ENCODE results near the gene SLC32A1.

SLC32A1 gene

DNA sequence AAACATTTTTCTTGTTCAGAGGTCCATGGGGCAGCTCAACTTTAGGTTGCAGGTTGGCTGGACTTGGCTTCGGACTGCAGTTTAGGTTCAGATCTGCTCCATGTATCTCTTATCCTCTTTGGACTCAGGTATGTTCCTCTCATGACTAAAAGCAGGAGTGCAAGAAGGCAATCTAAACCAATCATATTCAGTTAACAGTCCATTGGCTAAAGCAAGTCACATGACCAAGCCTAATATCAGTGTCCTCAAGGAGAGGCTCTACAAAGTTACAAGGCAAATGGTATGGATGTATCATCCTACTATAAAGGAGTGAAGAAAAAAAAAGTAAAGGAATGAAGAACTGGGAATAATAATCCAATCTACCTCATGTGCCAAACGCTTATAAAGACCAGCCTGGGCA lies 21.5 kb downstream of the SLC32A1 start:
- no peak for ATAC-seq
- TF ChIP-seq, protein P1, sequence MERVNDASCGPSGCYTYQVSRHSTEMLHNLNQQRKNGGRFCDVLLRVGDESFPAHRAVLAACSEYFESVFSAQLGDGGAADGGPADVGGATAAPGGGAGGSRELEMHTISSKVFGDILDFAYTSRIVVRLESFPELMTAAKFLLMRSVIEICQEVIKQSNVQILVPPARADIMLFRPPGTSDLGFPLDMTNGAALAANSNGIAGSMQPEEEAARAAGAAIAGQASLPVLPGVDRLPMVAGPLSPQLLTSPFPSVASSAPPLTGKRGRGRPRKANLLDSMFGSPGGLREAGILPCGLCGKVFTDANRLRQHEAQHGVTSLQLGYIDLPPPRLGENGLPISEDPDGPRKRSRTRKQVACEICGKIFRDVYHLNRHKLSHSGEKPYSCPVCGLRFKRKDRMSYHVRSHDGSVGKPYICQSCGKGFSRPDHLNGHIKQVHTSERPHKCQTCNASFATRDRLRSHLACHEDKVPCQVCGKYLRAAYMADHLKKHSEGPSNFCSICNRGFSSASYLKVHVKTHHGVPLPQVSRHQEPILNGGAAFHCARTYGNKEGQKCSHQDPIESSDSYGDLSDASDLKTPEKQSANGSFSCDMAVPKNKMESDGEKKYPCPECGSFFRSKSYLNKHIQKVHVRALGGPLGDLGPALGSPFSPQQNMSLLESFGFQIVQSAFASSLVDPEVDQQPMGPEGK (CRISPR knock-in tag; IDR thresholded peaks at IDR 0.05; ENCODE audit: borderline replicate concordance) = no peak
- TF ChIP-seq GLIS3 (CRISPR knock-in tag; IDR thresholded peaks at IDR 0.05) (no peak), TOX (CRISPR knock-in tag; IDR thresholded peaks at IDR 0.05; ENCODE audit: borderline replicate concordance) (no peak), SNAI2 (CRISPR knock-in tag; IDR thresholded peaks at IDR 0.05) (no peak), TSHZ2 (CRISPR knock-in tag; IDR thresholded peaks at IDR 0.05) (no peak), RARB (CRISPR knock-in tag; IDR thresholded peaks at IDR 0.05) (no peak)

- TF ChIP-seq ZNF70 (CRISPR knock-in tag; IDR thresholded peaks at IDR 0.05) = no peak
- TF ChIP-seq ARNTL (CRISPR knock-in tag; IDR thresholded peaks at IDR 0.05; ENCODE audit: borderline replicate concordance, low read depth) = no peak
- TF ChIP-seq BACH2 (CRISPR knock-in tag; IDR thresholded peaks at IDR 0.05; ENCODE audit: borderline replicate concordance) = no peak
- no peak for ATAC-seq
Measured at GRCh38 chr20:38747495-38748096, 23.3 kb downstream of the SLC32A1 start.

DNA sequence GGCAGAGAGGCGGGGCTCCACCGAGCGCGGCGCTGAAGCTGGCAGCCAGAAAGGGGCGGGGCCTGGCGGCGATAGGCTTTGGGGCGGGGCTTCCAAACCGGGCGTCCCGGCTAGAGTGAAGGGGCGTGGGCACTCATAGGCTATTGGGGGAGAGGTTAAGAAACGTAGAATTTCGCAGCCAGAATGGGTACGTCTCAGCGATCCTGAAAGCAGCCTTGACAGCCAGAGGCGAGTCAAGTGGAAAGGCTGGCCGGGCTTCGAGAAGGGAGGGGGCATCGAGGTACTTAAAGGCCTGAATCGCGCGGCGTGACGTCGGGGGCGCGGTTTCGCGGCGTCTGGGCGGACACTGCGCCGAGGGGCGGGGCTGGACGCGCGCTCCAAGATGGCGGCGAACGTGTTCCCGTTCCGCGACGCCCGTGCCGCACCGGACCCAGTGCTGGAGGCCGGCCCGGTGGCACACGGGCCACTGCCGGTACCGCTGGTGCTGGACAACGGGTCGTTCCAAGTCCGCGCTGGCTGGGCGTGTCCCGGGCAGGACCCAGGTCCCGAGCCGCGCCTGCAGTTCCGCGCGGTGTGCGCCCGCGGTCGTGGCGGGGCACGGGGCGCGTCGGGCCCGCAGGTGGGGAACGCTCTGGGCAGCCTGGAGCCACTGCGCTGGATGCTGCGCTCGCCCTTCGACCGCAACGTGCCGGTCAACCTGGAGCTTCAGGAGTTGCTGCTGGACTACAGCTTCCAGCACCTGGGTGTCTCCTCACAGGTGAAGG lies 24.0 kb downstream of the SLC32A1 start, which contains the start of gene ACTR5:
Gene ACTR5, plus strand, starts transcription at position 364 of the 764 bp plus-strand sequence. Its CDS starts 19 bp downstream, at position 383.
- no peak for TF ChIP-seq ISL1 (CRISPR knock-in tag; IDR thresholded peaks at IDR 0.05)
- TF ChIP-seq BACH2 (CRISPR knock-in tag; IDR thresholded peaks at IDR 0.05; ENCODE audit: borderline replicate concordance) = no peak
- TF ChIP-seq TSHZ2 (CRISPR knock-in tag; IDR thresholded peaks at IDR 0.05) = no peak
- no peak for TF ChIP-seq SNAI2 (CRISPR knock-in tag; IDR thresholded peaks at IDR 0.05)
- TF ChIP-seq, protein P1 (CRISPR knock-in tag; IDR thresholded peaks at IDR 0.05; ENCODE audit: borderline replicate concordance) = no peak
- TF ChIP-seq RARB (CRISPR knock-in tag; IDR thresholded peaks at IDR 0.05) = no peak
- TF ChIP-seq CSRNP3 (CRISPR knock-in tag; IDR thresholded peaks at IDR 0.05) = no peak
- no peak for TF ChIP-seq ARNTL (CRISPR knock-in tag; IDR thresholded peaks at IDR 0.05; ENCODE audit: borderline replicate concordance, low read depth)
- TF ChIP-seq ESRRG (CRISPR knock-in tag; IDR thresholded peaks at IDR 0.05) = no peak
- no peak for TF ChIP-seq GLIS3 (CRISPR knock-in tag; IDR thresholded peaks at IDR 0.05)
- TF ChIP-seq ZNF70 (CRISPR knock-in tag; IDR thresholded peaks at IDR 0.05) = no peak
- no peak for TF ChIP-seq ZFP30 (CRISPR knock-in tag; IDR thresholded peaks at IDR 0.05)
- TF ChIP-seq ZNF8 (CRISPR knock-in tag; IDR thresholded peaks at IDR 0.05) = no peak
- TF ChIP-seq ZC3H10 (CRISPR knock-in tag; IDR thresholded peaks at IDR 0.05) = no peak
- no peak for TF ChIP-seq CSDC2 (CRISPR knock-in tag; IDR thresholded peaks at IDR 0.05)
- TF ChIP-seq ZFP3 (CRISPR knock-in tag; IDR thresholded peaks at IDR 0.05) = no peak
- TF ChIP-seq POU6F1 (CRISPR knock-in tag; IDR thresholded peaks at IDR 0.05; ENCODE audit: borderline replicate concordance, low read depth) = no peak
- no peak for TF ChIP-seq ZNF565 (CRISPR knock-in tag; conservative IDR thresholded peaks at IDR 0.05; ENCODE audit: low read depth)
- ATAC-seq = peak; percentile 95

Data from SK-N-SH treated with all-trans-retinoic acid at 6 μM for 48 hours (cell line).